ENCODE results near the gene RHCG.

The RHCG gene

GRCh38 chr15:89442671-89443307, 53.6 kb downstream of the RHCG start:
- DNase-seq: no peak

GRCh38 chr15:89442155-89442554, 54.2 kb downstream of the RHCG start:
- DNase-seq: no peak

- no peak for DNase-seq
Observed at GRCh38 chr15:89441295-89441812, 55.0 kb downstream of the RHCG start.

GRCh38 chr15:89439764-89440163, 56.6 kb downstream of the RHCG start:
- no peak for DNase-seq

GRCh38 chr15:89436560-89437311, 59.6 kb downstream of the RHCG start:
- DNase-seq: no peak

GRCh38 chr15:89435362-89435761, 61.0 kb downstream of the RHCG start:
- DNase-seq: no peak

GRCh38 chr15:89433686-89434085, 62.7 kb downstream of the RHCG start:
- no peak for DNase-seq

- DNase-seq: peak; percentile 24
Observed at GRCh38 chr15:89430530-89431341, 65.6 kb downstream of the RHCG start.

- DNase-seq: no peak
Observed at GRCh38 chr15:89429986-89430385, 66.4 kb downstream of the RHCG start.

- DNase-seq: no peak
Observed at GRCh38 chr15:89429023-89429422, 67.4 kb downstream of the RHCG start.

GRCh38 chr15:89428246-89428645, 68.1 kb downstream of the RHCG start:
- DNase-seq: no peak

GRCh38 chr15:89426500-89426899, 69.9 kb downstream of the RHCG start:
- no peak for DNase-seq

GRCh38 chr15:89423981-89424380, 72.4 kb downstream of the RHCG start:
- no peak for DNase-seq
